Neutrophil (primary cell): ENCODE results near the gene PHLDB1.

Source experiments
- H3K27ac ChIP-seq: fragments of 200-600 bp; sonication (generic); 2 replicates; pipeline ENCODE4 v1.5.1; 2016; ENCODE audit warnings: mild to moderate bottlenecking, moderate library complexity
- H3K27me3 ChIP-seq: fragments of 200-600 bp; sonication (generic); 2 replicates; pipeline ENCODE4 v1.6.0; 2016; ENCODE audit warnings: mild to moderate bottlenecking
- H3K36me3 ChIP-seq: fragments of 200-600 bp; sonication (generic); 2 replicates; pipeline ENCODE4 v1.5.1; 2017
- H3K4me1 ChIP-seq, 2 experiments: fragments of 200-600 bp in 1 of 2; sonication (generic) in 1 of 2; 1 replicate in 1 of 2; 2 replicates in 1 of 2; pipeline versions ENCODE4 v1.5.1 to v1.6.1; 2013 to 2016; ENCODE audit warnings: low read depth in 1 of 2, low read length in 1 of 2, mild to moderate bottlenecking in 1 of 2, moderate library complexity in 1 of 2; ENCODE audit not compliant: control insufficient read depth in 1 of 2, insufficient read depth in 1 of 2
- H3K4me3 ChIP-seq, 2 experiments: fragments of 200-600 bp in 1 of 2; sonication (generic) in 1 of 2; 1 replicate in 1 of 2; 2 replicates in 1 of 2; pipeline ENCODE4 v1.5.1; 2013 to 2016; ENCODE audit warnings: low read depth in 1 of 2, low read length in 1 of 2, mild to moderate bottlenecking in 1 of 2, moderate library complexity in 1 of 2
- H3K9me3 ChIP-seq: fragments of 200-600 bp; sonication (generic); 2 replicates; pipeline ENCODE4 v1.5.1; 2016
- TF ChIP-seq, protein P1 (sequence below): fragments of 200-600 bp; sonication (generic); IDR thresholded peaks from 2 replicates; pipeline ENCODE4 v1.5.1; 2016; ENCODE audit warnings: antibody characterized with exemption

PHLDB1 gene

DNA sequence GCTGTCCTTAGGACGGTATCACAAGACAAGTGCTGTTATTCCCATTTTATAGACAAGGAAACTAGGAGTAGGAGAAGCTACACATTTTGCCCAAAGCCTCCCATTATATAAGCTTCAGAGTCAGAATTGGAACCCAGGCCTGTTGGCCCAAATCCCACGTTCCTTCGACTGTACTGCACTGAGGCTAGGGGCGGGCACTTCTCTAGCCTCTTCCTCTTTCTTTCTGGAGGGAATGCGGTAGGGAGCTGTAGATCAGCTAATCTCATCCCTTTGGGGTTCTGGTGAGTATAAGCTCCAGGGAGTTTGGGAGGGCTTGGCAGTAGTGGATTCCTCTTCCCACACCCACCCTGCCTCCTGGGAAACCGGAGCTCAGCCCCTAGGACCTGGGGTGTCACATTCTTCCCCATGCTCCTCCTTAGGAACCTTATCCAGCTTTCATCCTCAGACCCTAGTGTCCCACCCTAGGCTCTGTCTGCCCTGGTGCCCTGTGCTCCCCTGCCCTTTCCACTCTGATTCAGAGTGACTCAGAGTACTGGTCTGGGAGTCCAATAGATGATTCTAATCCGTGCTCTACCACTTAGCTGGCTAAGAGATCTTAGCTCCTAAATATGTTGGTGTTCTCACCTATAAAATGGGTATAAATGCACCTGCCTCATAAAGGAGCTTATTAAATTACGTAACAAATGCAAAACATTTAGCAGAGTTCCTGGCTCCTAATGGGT is 29.3 kb downstream of the PHLDB1 start:
- H3K4me1 ChIP-seq: no peaks in the 10 kb centered on the region
- no peak overlapping the region for H3K27ac ChIP-seq
- TF ChIP-seq, protein P1, sequence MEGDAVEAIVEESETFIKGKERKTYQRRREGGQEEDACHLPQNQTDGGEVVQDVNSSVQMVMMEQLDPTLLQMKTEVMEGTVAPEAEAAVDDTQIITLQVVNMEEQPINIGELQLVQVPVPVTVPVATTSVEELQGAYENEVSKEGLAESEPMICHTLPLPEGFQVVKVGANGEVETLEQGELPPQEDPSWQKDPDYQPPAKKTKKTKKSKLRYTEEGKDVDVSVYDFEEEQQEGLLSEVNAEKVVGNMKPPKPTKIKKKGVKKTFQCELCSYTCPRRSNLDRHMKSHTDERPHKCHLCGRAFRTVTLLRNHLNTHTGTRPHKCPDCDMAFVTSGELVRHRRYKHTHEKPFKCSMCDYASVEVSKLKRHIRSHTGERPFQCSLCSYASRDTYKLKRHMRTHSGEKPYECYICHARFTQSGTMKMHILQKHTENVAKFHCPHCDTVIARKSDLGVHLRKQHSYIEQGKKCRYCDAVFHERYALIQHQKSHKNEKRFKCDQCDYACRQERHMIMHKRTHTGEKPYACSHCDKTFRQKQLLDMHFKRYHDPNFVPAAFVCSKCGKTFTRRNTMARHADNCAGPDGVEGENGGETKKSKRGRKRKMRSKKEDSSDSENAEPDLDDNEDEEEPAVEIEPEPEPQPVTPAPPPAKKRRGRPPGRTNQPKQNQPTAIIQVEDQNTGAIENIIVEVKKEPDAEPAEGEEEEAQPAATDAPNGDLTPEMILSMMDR: no peak
- H3K9me3 ChIP-seq: no peaks in the 10 kb centered on the region
- H3K36me3 ChIP-seq: no peaks in the 10 kb centered on the region
- H3K27me3 ChIP-seq: peaks cover 16% of the 10 kb centered on the region
- H3K4me3 ChIP-seq: no peak overlapping the region

DNA sequence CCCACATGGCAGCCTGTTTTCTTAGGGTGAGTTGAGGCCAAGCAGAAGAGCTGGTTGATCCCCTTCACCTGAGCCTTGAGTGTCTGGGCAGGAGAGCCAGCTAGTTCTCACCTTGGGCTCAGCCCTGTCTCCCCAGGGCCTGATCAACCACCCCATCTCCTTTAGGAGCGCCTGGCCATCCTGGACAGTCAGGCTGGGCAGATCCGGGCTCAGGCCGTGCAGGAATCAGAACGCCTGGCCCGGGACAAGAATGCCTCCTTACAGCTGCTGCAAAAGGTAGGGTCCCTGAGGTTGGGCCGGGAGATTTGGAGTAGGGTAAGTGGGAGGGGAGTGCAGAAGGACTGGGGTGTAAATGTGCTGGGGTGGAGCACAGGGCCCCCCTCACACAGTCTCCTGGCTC is 31.3 kb downstream of the PHLDB1 start:
- Histone ChIP-seq H3K27ac (no peak overlapping the region), H3K9me3 (no peaks in the 10 kb centered on the region), H3K4me3 (no peak overlapping the region), H3K27me3 (peaks cover 16% of the 10 kb centered on the region), H3K4me1 (no peaks in the 10 kb centered on the region), H3K36me3 (no peaks in the 10 kb centered on the region)
- TF ChIP-seq, protein P1: no peak

DNA sequence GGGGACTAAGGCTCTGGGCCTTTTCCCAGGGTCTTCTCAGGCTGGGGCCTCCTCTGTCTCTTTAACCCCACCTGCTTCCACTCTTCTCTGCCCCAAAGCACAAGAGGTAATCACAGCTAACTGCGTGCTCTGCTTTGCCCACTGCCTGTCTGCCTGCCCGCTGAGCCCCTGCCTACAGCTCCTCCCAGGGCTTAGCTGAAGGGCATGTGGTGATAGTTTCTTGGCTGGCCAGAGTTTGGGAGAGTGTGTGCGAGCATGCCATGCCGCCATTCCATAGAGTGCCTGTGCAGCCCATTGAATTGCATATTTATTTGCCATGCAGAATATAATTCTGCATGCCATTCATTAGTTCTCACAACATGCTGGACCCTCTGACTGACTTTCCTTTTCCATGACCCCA is 32.5 kb downstream of the PHLDB1 start:
- Histone ChIP-seq H3K27me3 (peaks cover 10% of the 10 kb centered on the region), H3K9me3 (no peaks in the 10 kb centered on the region), H3K4me1 (no peaks in the 10 kb centered on the region), H3K36me3 (no peaks in the 10 kb centered on the region), H3K4me3 (no peak overlapping the region), H3K27ac (no peak overlapping the region)
- TF ChIP-seq, protein P1: no peak

DNA sequence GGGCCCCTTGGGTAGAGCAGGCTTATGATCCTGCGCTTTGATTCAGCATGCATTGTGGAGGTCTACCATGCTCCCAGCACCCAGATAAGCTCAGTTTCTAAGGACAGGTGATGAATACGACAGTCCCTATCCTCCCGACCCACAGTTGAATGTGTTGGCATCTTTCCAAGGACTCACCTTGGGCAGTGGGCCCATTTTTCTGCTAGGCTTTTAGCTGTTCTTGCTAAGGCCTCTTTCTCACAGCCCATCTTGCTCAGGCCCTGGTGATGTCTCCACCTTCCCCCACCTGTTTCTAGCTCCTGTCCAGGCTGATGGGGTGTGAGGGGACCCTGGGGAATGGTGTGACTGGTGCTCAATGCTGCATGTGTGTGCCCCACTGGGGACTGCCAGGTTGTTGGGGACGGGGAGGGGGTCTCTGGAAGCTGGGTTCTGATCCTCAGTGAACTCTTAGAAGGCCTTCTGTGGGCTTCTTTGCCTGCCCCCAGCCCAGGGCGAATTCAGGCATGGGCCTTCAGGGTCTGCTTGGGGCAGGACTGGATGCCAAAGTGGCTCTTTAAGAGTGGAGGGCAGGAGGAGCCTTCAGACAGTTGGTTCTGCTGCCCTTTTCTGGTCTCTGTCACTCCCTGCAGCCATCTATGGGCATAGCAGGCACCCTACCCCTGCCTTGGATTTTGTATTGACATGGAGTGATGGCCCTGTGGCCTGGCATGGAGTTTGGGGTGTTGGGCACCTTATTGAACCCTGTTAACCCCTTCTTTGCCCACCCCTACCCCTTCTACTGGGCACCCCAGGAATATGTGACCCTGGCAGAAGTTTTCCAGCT is 33.1 kb downstream of the PHLDB1 start:
- Histone ChIP-seq H3K4me3 (no peak overlapping the region), H3K9me3 (no peaks in the 10 kb centered on the region), H3K27ac (no peak overlapping the region), H3K36me3 (no peaks in the 10 kb centered on the region), H3K4me1 (no peaks in the 10 kb centered on the region), H3K27me3 (peaks cover 4% of the 10 kb centered on the region)
- TF ChIP-seq, protein P1: no peak

DNA sequence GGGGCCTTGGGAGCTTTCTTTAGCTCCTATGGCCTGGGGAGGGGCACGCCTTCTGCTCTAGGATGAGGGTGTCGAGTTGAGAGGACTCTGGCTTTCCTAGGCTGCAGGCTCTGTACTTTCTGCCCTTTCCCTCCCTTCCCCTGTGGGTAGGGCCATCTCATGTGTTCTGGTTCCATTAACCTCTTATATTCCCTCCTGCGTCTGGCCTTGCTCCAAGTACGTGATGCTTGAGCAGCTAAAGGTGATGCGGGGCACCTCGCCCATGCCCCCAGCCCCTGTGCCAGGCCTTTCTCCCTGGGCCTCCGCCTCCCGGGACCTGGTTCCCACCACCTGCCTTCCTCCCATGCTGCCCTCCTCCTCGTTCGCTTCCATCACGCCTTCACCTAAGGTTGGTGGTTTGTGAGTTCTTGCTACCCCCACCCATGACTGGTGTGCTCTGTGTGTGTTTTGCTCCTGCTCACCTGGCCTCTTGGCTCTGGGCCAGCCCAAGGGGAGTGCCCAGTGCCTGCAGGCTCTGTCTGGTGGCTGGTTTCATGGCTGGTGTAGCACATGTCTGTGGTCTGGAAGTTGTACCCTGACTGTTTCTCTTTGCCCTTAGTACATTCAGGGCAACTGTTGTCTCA is 34.1 kb downstream of the PHLDB1 start:
- no peaks in the 10 kb centered on the region for H3K27me3 ChIP-seq
- no peaks in the 10 kb centered on the region for H3K9me3 ChIP-seq
- TF ChIP-seq, protein P1: no peak
- H3K4me1 ChIP-seq: no peaks in the 10 kb centered on the region
- H3K36me3 ChIP-seq: no peaks in the 10 kb centered on the region
- H3K27ac ChIP-seq: no peak overlapping the region
- H3K4me3 ChIP-seq: no peak overlapping the region
